ENCODE measurements around the gene RBM12.

Gene RBM12

DNA sequence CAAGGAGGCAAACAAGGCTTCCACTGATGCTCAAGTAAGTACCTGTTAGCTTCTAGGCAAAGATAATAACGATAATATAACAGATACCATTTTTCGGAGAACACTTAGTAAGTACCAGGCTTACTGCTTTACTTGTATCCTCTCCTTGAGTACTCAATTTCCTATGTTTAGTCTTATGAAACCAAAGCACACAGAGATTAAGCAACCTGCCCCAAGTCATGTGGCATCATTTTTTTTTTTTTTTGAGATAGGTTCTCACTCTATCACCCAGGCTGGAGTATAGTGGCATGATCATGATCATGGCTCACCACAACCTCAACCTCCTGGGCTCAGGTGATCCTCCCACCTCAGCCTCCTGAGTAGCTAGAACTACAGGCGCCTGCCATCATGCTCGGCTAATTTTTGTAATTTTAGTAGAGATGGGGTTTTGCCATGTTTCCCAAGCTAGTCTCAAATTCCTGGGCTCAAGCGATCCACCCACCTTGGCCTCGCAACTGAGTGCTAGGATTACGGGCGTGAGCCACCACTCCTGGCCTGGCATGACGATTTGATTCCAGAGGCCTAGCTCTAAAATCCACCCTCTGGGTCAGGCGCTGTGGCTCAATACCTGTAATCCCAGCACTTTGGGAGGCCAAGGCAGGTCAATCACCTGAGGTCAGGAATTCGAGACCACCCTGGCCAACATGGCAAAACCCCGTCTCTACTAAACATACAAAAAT lies 35.1 kb downstream of the RBM12 start:
- no peak overlapping the region for H3K4me3 ChIP-seq (ENCODE audit: low read depth, low read length)
- DNase-seq (ENCODE audit: low read depth), result no peak

DNA sequence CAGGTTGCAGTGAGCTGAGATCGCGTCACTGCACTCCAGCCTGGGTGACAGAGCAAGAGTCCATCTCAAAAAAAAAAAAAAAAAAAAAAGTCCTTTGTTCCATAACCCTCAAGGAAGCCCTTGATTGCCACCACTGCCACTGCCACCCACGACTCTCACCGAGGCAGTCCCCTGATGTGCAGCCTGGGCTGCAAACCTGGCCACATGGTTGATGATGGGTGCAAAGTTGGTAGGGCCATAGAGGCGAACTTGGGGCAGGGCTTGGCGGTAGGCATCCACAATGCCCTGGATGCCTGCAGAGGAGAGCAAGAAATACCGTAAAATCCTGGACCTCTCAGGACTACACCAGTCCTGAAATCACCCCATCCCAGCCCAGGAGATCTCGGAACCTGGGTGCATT lies 37.6 kb downstream of the RBM12 start:
- no peak for DNase-seq (ENCODE audit: low read depth)
- H3K4me3 ChIP-seq (ENCODE audit: low read depth, low read length), result no peak overlapping the region

DNA sequence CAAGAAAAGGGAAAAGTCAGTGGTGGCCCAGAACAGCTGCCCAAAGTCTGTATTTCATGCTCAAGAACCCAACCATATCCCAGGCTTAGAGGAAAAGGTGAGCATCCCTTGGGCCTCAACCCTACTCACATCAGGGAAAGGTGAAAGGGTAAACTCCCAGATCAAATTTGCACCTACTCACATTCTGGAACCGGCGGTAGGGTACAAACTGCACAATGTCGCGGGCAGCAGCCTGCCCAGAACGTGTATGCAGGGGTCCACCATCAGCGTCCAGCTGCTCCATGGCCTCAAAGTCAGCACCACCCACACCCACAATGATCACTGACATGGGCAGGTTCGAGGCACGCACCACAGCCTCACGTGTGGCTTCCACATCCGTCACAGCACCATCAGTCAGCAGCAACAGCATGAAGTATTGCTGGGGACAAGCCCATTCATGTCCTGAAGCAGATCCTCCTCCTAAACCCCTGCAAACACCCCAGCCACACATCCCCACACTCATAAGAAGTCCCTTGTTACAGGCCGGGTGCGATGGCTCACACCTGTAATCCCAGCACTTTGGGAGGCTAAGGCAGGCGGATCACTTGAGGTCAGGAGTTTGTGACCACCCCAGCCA lies 38.2 kb downstream of the RBM12 start:
- no peak overlapping the region for H3K4me3 ChIP-seq (ENCODE audit: low read depth, low read length)
- DNase-seq (ENCODE audit: low read depth), result no peak

DNA sequence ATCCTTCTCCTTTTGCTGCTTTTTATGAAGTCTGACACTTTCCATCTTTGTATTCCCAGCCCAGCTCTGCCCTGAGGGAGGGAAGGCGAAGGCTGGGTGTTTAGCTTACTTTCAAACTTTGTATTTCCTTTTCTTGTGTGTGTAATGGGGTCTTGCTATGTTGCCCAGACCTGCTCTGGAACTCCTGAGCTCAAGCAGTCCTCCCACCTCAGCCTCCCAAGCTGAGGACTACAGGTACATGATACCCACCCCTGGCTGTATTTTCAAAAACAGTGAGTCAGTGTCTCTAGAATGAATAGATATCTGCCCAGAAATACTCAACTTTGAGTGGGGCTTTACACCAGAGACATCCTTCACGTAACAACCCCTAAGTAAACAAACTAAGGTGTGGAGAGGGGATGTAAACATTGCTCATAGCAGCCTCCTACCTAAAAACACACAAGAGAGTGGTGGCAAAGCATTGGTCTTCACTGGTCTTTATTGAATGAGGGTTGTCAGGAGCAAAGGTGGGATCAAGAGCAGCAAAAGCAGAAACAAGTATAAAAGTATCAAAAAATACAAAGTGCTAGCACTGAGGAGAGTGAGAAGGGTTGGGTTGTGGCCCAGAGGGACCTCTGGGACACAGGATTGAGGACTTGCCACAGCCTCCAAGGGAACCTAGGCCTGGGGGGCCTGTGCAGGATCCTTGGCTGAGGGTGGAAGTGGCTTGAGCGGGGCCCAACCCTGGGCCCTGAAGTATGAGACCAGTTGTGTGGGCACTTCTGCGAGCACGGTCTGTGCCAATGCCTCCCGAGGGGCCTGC lies 38.9 kb downstream of the RBM12 start:
- DNase-seq (ENCODE audit: low read depth), result no peak
- no peak overlapping the region for H3K4me3 ChIP-seq (ENCODE audit: low read depth, low read length)

DNA sequence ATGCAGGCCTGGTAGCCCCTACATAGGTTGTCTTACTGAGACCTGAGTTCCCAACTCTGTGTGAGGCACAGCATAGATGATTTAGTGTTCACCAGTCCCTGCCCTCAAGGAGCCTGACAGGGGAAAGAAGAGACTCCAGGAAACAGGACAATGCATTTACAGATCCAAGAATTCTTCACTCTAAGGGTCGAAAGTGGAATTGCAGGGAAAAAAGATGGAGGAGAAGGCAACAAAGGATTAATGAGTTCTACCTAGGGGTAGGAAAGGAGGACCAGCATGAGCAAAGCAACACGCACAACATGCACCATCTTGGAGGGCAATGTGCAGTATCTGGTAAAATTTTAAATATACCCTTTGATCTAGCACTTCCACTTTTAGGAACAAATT lies 43.1 kb downstream of the RBM12 start:
- DNase-seq (ENCODE audit: low read depth), result no peak
- H3K4me3 ChIP-seq (ENCODE audit: low read depth, low read length), result no peak overlapping the region

DNA sequence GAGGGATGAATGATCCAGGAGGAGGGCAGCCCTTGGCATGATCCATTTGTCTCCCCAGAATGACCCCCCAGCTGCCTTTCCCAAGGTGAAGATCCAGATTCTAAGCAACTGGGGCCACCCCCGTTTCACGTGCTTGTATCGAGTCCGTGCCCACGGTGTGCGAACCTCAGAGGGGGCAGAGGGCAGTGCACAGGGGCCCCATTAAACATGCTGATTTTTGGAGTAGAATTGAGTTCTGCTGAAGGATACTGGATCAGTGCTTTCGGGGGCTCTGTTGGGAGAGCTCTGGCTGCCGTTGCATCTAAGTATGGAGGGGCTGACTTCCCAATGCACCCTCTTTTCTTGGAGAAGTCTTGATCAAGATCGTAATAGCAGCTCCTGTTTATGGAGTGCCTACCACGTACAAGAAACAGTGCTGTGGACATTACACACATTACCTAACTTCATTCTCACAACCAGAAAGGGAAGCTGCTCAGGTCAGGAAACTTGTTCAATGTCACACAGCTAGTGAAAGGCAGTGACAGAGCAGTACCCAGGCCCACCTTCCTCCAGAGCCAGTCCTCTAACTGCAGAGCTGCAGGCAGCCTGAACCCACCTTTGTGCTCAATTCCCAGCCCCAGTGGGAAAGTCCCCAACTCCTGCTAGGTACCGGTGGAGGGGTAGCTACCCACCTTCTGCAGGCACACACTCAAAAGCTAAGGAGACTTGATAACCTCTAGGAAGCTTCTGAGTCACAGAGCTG lies 43.7 kb downstream of the RBM12 start:
- no peak overlapping the region for H3K4me3 ChIP-seq (ENCODE audit: low read depth, low read length)
- DNase-seq (ENCODE audit: low read depth), result no peak

DNA sequence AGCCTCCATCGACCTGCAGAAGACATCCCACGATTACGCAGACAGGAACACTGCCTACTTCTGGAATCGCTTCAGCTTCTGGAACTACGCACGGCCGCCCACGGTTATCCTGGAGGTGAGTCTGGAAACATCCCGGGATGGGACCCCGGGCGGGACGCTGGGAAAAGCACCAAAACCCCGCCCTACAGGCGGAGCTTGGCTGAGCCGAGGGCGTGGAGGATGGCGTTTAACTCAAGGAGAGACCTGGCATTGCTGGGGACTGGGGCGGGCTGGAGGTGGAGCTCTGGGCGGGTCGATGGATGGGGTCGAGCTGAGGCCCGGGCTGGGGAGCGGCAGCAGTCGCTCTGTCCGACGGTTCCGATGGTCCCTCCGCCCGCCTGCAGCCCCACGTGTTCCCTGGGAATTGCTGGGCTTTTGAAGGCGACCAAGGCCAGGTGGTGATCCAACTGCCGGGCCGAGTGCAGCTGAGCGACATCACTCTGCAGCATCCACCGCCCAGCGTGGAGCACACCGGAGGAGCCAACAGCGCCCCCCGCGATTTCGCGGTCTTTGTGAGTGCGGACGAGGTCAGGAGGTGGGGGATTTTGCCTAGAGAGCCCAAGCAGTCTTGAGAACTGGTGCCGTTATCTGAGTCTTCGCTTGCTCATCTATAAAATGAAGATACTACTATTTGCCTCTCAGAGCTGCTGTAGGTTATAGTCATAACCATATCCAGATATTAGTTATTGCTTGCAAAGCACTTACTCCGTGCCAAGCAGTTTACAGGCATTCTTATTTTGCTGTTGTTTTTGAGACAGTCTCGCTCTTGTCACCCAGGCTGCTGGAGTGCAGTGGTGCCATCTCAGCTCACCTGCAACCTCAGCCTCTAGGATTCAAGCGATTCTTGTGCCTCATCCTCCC lies 45.3 kb downstream of the RBM12 start:
- DNase-seq (ENCODE audit: low read depth), result peak; percentile 69
- H3K4me3 ChIP-seq (ENCODE audit: low read depth, low read length), result peak overlapping the region; percentile 75

DNA sequence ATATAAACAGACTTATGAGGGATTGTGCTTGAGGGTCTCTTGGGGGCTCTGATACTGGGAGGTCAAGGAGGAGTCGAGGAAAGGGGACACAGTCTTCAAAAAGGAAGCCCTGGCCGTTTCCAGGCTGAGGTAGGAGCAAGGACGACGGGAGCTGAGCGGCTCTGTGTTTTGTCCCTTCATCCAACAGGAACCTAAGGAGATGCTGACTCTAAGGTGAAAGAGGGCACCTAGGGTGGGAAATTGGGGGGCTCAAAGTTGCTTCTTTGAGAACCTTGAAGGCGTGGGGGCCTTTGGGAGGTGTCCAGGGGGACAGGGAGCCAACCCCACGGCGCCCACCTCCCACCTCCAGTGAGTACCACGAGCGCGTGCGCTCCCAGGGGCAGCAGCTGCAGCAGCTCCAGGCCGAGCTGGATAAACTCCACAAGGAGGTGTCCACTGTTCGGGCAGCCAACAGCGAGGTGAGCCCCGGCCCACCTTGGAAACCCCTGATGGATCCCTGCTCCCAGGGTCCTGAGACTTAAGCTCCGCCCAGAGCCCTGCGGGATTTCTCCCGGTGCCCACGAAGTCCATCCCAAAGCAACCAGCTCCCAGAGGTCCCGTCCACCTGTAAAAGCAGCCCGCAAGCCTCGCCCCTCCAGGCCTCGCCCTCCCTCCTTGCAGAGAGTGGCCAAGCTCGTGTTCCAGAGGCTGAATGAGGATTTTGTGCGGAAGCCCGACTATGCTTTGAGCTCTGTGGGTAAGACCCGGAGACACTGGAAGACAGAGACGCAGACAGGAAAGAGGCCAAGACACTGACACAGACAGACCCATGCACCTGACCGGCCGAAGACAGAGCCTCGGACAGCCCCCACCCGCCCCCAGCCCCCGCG lies 46.2 kb downstream of the RBM12 start:
- no peak for DNase-seq (ENCODE audit: low read depth)
- peak overlapping the region; percentile 75 for H3K4me3 ChIP-seq (ENCODE audit: low read depth, low read length)

DNA sequence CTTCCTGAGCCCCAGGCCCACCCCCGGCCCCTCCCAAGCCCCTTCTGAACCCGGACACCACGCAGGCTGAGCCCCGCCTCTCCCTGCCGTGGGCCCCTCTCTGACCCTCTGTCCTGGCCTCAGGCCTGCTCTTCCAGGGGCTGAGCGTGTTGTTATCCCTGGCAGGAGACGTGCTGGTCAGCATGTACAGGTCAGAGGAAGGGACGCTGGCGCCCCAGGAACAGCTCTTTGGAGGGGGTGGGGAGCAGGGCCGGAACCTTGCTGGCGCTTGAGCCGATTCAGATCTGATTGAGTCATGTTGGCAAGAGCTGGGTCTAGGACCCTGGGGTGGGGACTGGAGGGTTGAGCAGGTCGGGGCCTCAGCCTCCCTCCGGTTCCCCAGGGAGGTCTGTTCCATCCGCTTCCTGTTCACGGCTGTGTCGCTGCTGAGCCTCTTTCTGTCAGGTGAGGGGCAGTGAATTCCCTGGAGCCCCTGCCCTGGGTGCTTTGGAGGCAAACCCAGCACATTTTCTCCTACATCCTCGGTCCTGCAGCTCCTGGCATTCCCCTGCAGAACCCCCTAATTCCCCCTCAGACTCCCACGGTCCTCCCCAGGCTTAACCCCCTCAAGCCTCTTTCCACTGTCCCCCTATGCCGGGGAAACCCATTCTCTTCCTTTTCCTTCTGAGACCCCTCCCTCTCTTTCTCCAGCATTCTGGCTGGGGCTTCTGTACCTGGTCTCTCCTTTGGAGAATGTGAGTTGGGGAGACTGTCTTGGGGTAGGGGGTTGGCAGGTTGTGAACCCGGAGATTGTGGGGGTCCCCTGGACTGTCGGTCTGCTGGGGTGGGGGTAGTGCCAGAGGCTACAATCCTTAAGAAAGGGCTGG lies 47.1 kb downstream of the RBM12 start:
- DNase-seq (ENCODE audit: low read depth), result peak; percentile 56
- peak overlapping the region; percentile 75 for H3K4me3 ChIP-seq (ENCODE audit: low read depth, low read length)

DNA sequence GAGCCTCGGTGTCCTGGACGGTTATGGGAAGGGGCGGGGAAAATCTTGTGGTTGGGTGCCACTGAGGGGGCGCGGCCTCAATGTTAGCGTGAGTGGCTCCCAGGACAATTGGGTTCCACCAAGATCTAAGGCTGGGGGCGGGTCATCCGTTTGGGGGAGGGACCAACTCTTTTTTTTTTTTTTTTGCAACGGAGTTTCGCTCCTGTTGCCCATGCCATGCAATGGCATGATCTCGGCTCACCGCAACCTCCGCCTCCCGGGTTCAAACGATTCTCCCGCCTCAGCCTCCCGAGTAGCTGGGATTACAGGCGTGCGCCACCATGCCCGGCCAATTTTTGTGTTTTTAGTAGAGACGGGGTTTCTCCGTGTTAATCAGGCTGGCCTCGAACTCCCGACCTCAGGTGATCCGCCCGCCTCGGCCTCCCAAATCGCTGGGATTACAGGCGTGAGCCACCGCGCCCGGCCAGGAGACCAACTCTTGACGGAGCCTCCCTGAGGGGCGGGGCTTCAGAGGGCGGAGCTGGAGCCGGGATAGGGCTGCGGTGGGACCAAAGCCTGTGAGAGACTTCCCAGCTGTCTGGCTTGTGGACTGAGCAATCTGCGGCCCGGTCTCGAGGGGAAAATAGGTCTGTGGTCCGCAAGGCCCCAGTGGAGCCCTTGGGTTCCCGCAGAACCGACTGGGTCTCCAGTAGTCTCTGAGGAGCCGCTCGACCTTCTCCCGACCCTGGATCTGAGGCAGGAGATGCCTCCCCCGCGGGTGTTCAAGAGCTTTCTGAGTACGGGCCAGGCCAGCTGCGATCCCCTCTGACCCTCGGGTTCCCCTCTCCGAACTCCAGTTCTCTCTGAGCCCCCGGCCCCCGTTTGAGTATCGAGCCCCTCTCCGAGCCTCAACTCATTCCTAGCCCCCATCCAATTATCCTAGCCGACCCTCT lies 48.0 kb downstream of the RBM12 start:
- DNase-seq (ENCODE audit: low read depth), result peak; percentile 98
- H3K4me3 ChIP-seq (ENCODE audit: low read depth, low read length), result peak overlapping the region; percentile 75

DNA sequence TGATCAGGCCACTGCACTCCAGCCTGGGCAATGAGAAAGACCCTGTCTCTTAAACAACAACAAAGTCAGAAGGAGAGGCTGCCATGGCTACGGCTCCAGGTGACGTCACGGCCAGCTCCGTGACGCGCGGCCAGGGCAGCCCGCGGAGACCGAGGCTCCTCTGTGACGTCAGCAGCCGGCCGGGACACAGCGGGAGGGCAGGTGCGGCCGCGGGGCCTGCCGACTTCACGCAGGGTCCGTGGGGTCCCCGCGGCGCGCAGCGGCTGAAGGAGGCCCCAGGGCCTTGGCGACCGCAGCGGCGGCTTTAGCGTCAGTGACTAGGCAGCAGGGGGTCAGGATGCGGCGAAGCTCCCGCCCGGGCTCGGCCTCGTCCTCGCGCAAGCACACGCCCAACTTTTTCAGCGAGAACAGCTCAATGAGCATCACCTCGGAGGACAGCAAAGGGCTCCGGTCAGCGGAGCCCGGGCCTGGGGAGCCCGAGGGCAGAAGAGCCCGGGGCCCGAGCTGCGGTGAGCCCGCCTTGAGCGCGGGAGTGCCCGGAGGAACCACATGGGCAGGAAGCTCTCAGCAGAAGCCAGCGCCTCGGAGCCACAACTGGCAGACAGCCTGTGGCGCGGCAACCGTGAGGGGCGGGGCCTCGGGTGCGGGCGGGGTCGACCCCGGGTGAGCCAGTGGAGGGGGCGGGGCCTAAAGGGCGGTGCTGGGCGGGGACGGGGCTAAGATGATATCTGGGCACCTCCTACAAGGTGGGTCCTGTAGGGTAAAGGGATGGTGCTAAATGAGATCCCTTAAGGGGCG lies 48.8 kb downstream of the RBM12 start, which contains the start of gene SPAG4:
Gene SPAG4, plus strand, starts transcription at position 163 of the 798 bp plus-strand sequence. Its CDS starts 175 bp downstream, at position 338.
- peak; percentile 25 for DNase-seq (ENCODE audit: low read depth)
- H3K4me3 ChIP-seq (ENCODE audit: low read depth, low read length), result peak within 1 kb of the TSS; percentile 75

DNA sequence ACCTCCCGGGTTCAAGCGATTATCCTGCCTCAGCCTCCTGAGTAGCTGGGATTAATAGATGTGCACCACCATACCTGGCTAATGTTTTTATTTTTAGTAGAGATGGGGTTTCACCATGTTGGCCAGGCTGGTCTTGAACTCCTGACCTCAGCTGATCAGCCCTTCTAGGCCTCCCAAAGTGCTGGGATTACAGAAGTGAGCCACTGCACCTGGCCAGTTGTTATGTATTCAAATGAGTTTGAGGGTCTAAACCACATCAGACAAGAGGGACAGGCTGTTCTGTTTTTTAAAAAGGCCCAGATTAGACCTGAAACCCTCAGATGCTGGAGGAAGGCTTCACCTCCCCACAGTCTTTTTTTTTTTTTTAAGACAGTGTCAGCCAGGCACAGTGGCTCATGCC lies 53.2 kb downstream of the RBM12 start:
- no peak overlapping the region for H3K4me3 ChIP-seq (ENCODE audit: low read depth, low read length)
- no peak for DNase-seq (ENCODE audit: low read depth)

DNA sequence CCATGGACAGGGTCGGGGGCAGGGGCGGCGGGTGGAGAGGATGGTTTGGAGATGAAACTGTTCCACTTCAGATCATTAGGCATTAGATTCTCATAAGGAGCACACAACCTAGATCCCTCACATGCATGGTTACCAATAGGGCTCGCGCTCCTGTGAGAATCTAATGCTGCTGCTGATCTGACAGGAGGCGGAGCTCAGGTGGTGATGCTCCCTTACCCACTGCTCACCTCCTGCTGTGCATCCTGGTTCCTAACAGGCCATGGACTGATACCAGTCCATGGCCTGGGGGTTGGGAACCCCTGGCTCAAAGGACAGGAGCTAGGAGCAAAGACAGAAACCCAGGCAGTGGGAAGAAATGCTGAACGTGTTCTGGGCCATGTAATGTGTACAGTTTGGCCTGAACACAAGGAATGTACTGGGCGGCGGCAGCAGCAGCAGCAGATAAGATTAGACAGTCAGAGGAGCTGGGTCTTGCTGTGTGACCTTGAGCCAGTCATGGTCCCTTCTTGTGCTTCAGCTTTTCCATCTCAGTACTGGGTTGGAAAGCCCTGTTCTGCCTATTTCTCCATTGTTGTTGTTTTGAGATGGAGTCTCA lies 53.8 kb downstream of the RBM12 start:
- no peak for DNase-seq (ENCODE audit: low read depth)
- H3K4me3 ChIP-seq (ENCODE audit: low read depth, low read length), result no peak overlapping the region

DNA sequence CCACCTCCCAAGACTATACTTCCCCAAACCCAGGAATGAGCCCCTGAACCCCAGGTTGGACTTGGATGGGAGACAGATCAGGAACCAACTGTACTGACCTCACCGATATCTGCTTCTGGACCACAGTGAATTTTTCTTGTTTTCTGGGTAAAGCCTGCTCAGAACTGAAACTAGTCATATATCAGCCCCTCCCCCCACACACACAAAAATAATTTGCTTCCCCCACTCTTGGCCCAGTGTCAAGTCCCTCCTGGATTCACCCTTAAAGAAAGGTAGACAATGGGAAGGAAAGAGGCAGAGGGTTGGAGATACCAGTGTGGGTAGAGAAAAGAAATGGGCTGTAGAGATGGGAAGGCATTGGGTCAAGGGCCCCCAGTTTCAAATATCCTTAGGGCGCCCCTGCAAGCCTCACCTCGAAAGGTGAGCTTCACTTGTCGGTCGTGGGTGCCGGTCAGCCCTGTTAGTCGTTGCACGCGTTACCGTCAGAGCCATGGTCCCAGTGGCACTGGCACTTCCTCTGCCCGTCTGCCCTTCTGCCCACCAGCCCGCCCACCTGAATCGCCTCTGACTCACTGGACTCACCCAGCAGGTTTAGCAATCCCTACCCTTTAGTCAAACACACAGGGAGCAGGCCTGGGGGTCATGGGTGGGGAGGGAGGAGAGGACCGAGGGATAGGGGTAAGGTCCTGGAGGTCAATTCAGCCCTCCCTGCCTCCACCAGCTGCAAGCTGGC lies 57.5 kb downstream of the RBM12 start:
- H3K4me3 ChIP-seq (ENCODE audit: low read depth, low read length), result no peak overlapping the region
- DNase-seq (ENCODE audit: low read depth), result no peak
